DMS 273 (cell line): Measurements from ENCODE around the gene PRPF19.

Source experiments
- DNase-seq: peaks from one replicate; lab custom pipeline; 2025; ENCODE audit not compliant: unreplicated experiment; lab: John Stamatoyannopoulos, UW

Gene PRPF19

GRCh38 chr11:60938500-60938899 is 32.1 kb upstream of the PRPF19 start:
- no peak for DNase-seq

- DNase-seq = no peak
Measured at GRCh38 chr11:60937811-60938210, 31.4 kb upstream of the PRPF19 start.

- DNase-seq = no peak
Measured at GRCh38 chr11:60937144-60937527, 30.8 kb upstream of the PRPF19 start.

DNA sequence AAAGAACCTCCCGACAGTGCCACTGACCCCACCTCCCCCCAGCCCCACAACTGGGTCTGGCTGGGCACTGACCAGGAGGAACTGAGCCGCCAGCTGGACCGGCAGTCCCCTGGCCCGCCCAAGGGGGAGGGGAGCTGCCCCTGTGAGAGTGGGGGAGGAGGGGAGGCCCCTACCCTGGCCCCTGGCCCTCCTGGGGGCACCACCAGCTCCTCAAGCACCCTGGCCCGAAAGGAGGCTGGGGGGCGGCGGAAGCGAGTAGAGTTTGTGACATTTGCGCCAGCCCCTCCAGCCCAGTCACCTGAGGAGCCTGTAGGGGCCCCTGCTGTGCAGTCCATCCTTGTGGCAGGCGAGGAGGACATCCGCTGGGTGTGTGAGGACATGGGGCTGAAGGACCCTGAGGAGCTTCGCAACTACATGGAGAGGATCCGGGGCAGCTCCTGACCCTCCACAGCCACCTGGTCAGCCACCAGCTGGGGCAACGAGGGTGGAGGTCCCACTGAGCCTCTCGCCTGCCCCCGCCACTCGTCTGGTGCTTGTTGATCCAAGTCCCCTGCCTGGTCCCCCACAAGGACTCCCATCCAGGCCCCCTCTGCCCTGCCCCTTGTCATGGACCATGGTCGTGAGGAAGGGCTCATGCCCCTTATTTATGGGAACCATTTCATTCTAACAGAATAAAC is 30.2 kb upstream of the PRPF19 start:
- DNase-seq = no peak

- no peak for DNase-seq
Measured at GRCh38 chr11:60935676-60936442, 29.5 kb upstream of the PRPF19 start.

DNA sequence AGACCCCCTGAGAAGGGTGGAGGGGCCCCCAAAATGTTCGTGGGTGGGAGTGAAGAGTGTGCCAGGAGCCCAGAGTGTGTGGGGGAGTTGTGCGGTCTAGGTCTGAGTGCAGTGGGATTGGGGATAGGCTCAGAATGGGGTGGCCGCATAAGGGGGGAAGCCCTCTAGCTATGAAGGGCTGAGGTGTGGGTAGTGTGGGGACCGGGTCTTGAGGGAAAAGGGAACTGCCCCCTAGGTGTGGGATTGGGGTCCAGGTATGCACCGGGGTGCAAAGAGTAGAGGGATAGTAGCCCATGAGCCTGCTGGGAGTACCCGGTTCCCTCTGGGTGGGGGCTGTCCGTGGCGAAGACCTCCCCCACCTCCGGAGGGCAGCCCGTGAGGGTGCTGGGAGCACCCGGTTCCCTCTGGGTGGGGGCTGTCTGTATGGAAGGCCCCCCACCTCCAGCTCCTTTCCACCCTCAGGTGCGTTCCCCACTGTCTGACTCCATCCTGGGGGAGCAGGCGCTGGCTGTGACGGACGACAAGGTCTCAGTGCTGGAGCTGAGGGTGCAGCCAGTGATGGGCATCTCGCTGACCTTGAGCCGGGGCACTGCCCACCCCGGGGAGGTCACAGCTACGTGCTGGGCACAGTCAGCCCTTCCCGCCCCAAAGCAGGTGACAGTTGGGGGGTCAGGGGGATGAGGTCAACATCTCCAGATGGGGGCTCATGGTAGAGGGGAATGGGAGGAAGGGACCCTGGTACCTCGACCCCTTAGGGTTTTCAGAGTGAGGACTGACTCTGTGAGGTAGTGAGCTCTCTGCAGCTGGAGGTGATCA is 28.6 kb upstream of the PRPF19 start:
- DNase-seq = no peak

GRCh38 chr11:60934124-60934789 is 27.9 kb upstream of the PRPF19 start:
- DNase-seq = no peak

DNA sequence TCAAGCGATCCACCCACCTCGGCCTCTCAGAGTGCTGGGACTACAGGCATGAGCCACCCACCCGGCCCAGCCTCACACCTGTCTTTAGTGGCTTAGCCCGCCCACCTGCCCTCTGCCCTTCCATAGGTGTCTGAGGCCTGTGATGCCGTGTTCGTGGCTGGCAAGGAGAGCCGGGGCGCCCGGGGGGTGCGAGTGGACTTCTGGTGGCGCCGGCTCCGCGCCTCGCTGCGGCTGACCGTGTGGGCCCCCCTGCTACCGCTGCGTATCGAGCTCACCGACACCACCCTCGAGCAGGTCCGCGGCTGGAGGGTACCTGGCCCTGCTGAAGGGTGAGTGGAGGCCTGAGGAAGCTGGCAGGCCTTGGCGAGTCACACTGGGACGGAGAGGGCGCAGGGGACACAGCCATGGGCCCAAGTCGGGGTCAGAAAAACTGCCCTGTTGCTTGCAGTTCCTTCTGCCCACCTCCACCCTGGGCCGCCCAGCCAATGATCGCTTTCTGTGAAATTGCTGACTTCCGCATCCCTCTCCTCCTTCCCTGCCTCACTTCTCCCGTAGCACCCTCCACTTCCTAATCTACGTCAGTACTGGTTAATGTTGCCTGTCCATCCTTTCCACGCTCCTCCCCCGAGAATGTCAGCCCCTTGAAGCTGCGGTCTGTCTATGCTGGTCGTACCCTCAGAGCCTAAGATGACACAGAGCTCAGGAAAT is 27.2 kb upstream of the PRPF19 start:
- DNase-seq = no peak

GRCh38 chr11:60932605-60933356 is 26.4 kb upstream of the PRPF19 start:
- DNase-seq = no peak

DNA sequence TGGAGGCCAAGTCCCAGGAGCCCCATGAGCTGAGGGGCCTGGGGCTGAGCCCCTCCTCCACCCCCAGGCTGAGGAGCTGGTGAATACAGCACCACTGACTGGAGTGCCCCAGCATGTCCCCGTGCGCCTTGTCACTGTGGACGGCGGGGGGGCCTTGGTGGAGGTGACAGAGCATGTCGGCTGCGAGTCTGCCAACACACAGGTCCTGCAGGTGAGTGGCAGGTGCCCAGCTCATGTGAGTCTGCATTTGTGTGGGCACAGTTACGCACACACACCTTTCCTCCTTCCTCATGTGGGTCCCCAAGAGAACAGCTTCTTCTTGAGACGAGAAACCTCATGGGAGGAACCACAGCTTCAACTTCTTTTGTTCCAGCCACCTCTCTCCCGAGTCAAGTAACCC is 25.5 kb upstream of the PRPF19 start:
- no peak for DNase-seq

- DNase-seq = no peak
Measured at GRCh38 chr11:60930394-60930793, 24.0 kb upstream of the PRPF19 start.

GRCh38 chr11:60929764-60930163 is 23.4 kb upstream of the PRPF19 start:
- no peak for DNase-seq

DNA sequence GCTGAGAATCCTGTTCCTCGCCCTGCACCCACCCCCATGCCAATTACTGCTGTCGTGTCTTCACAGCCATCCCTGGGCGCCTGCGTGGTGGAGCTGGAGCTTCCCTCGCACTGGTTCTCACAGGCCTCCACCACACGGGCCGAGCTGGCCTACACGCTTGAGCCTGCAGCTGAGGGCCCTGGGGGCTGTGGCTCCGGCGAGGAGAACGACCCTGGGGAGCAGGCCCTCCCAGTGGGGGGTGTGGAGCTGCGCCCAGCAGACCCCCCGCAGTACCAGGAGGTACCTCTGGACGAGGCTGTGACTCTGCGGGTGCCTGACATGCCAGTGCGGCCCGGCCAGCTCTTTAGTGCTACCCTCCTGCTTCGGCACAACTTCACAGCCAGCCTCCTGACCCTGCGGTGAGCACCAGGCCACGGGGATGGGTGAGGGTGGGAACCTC is 22.2 kb upstream of the PRPF19 start:
- no peak for DNase-seq

GRCh38 chr11:60927600-60927999 is 21.2 kb upstream of the PRPF19 start:
- DNase-seq = no peak

DNA sequence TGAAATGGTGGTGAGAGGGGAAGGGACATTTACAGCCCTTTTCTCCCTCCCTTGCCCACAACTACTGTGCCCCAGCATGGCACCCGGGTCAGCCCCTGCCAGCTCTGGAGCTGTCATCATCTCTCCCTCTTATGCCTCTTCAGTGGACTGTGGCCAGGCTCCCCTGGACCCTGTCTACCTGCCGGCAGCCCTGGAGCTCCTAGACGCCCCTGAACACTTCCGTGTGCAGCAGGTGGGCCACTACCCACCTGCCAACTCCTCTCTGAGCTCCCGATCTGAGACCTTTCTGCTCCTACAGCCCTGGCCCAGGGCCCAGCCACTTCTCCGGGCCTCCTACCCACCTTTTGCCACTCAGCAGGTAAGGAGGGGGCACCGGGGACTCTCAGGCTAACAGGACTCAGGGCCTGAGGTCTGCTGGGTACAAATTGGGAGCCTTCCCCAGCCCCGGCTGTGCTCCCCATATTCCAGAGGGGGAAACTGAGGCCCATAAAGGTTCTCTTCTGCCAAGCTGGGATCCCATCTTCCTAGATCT is 20.7 kb upstream of the PRPF19 start:
- no peak for DNase-seq

DNA sequence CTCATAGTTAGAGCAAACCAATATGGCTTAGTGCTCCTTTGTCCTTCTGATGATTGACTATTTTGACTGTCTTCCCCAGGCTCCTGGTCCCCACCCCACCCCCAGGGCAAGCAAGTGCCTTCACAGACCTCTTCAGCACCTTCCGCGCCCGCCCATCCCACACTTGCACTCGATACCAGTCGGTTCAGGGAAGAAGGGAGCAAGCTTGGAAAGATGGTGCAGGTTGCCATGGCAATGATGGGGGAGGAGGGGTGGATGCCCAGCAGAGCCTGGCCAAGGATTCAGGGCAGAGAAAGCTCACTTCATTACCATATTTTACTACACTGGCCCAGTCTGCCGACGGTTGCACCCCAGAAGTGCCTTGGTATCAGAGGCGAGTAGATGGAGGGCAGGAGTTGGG is 20.1 kb upstream of the PRPF19 start:
- DNase-seq = no peak

- no peak for DNase-seq
Measured at GRCh38 chr11:60925868-60926267, 19.5 kb upstream of the PRPF19 start.

GRCh38 chr11:60924906-60925853 is 18.8 kb upstream of the PRPF19 start:
- peak; percentile 43 for DNase-seq
